Stimulated activated CD4-positive, alpha-beta T cell treated with anti-CD3 and anti-CD28 coated beads, Interleukin-1b, Interleukin-23, amount 100 ng/mL, for 1 hour (primary cell): ENCODE measurements around the gene HLA-DQB1.
"Not testable (repeated sequence)": the region's sequence is repeated elsewhere in the genome, so short reads cannot be mapped to it uniquely, and the experiment has no call there.

Experiments
- DNase-seq, 2 donors: peaks; one replicate each; pipeline ENCODE4 v3.0.0-alpha.2; 2020; ENCODE audit warnings: low read depth in 2 of 2

Gene HLA-DQB1

DNA sequence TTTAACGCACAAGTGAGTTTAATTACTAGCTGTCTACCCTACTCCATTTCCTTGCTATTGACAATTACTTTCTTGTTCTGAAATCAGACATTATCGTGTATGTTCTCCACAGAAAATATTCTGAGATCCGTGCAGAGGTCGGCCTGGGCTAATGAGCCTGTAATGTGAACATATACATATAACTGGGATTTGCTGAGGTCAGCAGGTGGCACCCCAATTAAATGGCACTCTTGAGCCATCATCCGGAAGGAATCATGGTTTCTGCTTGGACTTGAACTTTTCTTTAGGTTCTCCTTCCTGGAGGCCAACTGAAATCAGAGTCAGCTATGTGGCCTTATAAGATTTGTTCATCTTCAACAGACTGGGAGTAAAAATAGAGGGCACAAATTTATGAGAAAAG is 3.6 kb downstream of the HLA-DQB1 start:
- DNase-seq = no peak

DNA sequence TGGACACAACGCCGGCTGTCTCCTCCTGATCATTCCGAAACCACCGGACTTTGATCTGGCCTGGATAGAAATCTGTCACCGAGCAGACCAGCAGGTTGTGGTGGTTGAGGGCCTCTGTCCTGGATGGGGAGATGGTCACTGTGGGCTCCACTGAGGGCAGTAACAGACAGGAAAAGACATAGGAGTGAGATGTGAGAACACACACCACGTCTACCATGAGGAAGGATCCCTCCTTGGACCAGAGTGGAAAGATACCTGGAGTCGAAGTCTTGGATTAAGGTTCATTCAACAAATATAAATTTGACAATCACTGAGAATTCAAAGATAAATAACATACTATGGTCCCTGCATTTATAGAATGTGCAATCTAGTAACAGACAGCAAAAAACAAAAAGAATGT is 4.4 kb downstream of the HLA-DQB1 start:
- no peak for DNase-seq

DNA sequence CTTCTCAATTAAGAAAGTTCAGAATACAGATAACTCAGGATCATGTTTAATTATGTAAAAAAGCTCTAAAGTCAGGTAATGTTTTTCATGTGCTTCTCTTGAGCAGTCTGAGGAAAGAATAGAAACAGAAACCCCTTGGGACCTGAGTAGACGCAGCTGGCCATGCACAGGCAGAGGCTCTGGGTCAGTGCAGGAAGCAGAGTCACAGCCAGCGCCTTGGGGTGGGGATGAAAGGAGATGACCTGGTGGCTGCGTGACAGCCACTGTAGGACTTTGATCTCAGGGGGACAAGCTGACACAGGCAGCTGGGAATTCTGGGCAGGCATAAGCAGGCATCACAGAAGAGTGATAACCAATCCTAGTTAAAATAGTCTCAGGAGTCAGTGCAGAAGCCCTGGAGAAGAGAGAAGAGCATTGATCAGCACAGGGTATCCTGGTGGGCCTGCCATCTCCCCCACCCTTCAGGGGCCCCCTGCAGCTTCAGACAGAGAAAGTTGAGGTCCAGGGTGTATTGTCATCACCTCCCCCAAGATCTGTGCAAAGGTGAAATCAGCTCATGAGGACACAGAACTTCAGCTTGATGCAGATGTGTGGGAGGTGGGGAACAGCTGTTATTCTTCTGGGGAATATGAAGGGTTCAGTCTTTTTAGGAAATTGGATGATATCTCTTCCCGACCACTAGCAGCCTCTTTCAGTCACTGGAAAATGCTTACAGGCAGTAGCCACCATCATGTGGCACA is 6.4 kb downstream of the HLA-DQB1 start:
- DNase-seq = no peak

DNA sequence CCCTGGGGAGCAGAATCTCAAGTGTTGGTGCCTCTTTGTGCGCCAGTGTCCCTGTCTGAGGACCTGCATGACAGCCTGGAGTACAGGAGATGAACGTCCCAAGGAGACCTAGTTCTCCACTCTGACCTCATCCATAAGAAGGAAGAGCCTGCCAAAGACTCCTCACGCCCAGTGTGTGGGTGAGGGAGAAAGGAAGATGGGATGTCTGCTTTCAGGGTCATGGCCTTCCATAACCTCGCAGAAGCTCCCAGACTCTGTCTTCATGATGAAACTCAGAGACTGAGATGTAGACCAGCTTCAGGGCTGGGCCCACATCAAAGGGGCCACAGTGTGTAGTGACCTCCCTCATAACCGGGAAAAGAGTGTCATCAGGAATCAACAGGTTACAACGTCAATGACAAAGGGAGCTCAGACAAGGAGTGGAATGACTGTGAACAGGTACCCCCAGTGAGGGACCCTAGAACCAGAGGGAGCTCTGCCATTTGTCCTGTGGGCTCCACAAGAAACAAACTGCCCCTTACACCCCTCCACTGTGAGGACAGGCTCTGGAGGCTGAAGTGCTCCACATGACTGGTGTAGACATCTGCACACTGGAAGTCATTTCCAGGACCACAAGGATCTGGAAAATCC is 8.1 kb downstream of the HLA-DQB1 start:
- DNase-seq = no peak

DNA sequence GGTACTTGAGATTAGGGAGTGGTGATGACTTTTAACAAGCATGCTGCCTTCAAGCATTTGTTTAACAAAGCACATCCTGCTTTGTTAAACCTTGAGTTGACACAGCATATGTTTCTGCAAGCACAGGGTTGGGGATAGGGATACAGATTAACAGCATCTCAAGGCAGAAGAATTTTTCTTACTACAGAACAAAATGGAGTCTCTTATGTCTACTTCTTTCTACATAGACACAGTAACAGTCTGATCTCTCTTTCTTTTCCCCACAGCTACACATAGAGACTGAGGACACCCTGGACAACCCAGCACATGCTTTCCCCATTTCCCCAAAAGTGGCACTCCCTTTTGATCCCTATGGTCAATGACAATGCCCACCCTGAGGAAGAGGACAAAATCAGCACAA is 8.6 kb downstream of the HLA-DQB1 start:
- DNase-seq = not testable (repeated sequence)

DNA sequence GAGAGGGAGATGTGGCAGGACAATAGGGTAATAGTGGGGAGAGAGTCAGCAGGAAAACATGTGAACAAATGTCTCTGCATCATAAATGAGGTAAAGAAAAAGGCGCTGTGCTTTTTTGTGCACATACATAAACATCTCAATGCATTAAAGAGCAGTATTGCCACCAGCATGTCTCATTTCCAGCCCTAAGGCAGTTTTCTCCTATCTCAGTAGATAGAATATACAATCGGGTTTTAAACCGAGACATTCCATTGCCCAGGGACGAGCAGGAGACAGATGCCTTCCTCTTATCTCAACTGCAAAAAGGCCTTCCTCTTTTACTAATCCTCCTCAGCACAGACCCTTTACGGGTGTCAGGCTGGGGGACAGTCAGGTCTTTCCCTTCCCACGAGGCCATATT is 9.1 kb downstream of the HLA-DQB1 start:
- not testable (repeated sequence) for DNase-seq

DNA sequence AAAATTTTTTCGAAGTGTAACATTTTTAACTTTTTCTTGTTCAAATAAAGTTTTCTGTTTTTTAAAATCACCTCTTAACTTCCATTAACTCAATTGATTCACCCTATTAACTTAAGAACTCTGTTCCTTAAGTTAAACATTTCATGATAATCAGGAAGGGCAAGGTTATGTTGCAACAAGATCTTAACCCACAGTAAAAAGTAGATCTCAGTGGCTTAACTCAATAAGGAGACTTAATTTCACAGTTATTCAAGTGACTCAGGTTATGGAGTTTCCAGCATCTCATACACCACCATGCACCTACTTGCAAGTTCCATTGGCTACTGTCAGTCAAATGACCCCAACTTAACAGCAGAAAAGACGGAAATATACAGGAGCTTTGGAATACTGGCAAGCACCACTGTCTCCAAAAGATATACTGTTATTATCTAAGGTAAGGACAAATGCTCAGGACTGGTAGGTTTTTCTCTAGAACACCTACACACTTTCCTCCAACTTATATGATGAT is 11.2 kb downstream of the HLA-DQB1 start:
- DNase-seq = no peak

DNA sequence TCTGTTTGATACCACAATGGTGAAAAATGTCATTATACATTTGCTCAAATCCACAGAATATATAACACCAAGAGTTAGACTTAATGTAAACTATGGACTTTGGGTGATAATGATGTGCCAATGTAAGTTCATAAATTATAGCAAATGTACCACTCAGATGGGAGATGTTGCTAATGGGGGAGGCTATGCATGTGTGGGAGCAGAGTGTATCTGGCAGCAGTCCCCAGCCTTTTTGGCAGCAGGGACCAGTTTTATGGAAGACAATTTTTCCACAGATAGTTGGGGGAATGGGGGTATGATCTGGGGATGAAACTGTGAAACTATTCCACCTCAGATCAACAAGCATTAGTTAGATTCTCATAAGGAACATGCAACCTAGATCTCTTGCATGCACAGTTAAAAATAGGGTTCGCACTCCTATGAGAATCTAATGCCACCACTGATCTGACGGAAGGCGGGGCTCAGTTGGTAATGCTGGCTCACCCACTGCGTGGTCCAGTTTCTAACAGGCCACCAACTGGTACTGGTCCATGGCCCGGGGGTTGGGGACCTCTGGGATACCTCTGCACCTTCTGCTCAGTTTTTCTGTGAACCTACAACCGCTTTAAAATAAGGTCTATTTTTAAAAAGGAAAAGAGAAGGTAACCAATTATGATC is 21.3 kb downstream of the HLA-DQB1 start:
- no peak for DNase-seq

DNA sequence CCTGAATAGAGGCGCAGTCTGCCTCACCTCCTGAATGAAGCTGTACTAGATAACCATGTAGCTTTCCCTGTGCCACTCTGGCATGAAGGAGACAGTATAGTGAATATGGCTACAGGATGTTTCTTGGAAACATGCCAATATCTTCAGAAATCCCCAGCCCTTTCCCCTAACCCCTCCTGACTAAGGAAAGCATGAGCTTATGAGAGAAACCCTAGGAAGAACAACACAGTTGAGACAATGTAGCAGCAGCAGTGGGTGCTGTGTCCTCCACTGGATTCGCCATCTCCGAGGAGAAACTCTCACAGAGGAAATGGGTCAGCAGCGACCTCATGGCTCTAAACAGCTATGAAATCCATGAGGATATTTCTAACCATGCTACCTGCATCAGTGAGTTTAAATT is 22.6 kb downstream of the HLA-DQB1 start:
- no peak for DNase-seq

DNA sequence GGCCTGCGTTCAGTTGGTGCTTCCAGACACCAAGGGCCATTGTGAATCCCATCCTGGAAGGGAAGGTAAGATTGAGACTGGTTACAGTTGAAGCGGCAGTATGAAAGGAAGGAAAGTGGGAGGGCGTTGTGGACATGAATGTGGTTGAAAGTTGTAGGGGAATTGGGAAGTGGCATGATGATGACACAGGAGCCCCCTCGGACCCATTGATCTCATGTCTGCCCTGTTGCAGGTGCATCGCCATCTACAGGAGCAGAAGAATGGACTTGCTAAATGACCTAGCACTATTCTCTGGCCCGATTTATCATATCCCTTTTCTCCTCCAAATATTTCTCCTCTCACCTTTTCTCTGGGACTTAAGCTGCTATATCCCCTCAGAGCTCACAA is 23.7 kb downstream of the HLA-DQB1 start:
- DNase-seq = no peak

DNA sequence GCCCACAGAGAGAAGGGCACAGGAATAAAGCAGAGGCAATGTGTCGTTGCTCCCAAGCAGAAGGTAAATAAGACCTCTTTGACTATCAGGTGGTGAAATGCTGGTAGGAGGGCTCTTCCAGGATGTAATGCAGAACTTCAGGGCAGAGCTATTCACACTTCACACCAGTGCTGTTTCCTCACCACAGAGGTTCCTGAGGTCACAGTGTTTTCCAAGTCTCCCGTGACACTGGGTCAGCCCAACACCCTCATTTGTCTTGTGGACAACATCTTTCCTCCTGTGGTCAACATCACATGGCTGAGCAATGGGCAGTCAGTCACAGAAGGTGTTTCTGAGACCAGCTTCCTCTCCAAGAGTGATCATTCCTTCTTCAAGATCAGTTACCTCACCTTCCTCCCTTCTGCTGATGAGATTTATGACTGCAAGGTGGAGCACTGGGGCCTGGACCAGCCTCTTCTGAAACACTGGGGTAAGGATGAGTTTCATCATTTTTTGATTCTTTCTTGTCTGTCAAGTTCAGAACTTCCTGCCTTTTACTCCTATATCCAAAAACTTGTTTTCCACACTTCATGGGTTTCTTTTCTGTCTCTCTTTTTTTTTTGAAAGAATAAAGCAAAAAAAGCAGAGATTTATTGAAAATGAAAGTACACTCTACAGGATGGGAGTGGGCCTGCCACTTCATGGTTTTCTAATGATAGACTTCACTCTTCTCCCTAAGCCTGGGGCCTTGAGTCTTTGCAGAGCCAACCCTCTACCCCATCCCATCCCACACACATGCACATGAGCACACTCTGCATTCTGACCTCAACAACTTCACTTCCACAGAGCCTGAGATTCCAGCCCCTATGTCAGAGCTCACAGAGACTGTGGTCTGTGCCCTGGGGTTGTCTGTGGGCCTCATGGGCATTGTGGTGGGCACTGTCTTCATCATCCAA is 24.4 kb downstream of the HLA-DQB1 start:
- DNase-seq = not testable (repeated sequence)

DNA sequence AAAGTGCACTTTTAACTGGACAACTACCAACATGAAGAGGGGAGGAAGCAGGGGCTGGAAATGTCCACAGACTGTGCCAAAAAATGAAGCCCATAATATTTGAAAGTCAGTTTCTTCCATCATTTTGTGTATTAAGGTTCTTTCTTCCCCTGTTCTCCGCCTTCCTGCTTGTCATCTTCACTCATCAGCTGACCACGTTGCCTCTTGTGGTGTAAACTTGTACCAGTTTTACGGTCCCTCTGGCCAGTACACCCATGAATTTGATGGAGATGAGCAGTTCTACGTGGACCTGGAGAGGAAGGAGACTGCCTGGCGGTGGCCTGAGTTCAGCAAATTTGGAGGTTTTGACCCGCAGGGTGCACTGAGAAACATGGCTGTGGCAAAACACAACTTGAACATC is 25.3 kb downstream of the HLA-DQB1 start:
- no peak for DNase-seq

DNA sequence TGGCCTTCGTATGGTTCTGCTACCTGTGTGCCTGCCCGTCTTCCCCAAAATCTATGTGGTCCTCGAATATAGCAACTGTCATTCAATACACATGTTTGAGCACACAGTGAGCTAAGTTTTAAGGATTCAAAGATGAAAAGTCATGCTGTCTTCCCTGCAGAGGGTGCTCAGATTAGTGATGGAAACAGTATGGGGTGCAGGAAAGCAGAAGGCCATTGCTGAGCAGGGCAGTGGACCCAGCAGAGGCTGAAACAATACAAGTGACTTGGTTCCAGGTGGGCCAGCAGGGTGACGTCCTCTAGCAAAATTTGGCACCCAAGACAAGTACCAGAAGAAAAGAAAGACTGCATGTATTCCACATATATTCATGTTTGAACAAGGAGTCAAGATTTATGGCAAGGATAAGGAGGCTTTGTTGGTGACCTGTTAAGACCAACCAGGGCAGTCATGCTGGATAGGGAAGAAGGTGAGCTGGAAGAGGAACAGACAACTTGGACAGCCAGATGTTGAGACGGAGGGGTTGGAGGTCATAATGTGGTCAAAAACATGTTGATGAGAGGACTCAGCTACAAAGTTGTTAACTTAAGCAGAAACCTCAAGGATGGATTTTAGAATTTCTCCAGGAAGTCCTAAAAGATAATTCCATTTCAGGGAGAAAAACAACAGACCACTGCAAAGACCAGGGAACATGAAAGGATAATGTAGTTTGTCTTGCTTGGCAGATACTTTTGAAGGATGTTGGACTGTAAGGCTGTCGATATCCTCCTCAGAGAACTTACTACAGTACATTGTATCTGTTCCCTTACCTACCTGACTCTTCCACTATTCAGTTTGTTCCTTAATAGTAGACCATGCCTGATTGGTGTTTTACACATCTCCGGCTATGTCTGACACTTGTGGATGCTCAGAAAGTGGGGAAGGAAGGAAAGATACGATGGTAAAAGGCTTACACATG is 26.7 kb downstream of the HLA-DQB1 start:
- DNase-seq = no peak

DNA sequence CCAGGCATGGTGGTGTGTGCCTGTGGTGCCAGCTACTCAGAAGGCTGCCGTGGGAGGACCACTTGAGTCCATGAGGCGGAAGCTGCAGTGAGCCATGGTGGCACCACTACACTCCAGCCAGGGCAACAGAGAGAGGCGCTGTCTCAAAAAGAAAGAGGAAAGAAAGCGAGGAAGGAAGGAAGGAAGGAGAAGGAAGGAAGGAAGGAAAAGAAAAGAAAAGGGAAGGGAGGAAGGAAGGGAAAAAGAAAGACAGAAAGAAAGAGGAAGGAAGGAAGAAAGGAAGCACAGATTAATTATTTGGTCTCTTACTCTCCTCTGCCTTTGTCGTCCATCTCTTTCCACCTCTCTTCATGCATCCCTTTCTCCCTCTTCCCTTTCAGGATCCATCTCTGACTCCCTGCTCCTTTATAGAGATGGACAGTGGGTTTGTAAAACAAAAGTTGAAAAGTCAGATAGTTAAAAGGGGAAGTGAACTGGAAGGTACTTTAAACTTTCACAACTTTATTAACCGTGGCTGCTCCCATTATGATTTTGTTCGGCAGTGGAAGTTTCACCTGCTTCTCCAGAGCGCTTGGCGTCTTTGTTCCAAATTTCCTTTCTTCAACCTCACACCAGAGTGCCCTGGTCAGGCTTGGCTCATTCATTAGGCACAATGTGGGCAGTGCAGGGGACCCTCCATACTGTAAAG is 27.8 kb downstream of the HLA-DQB1 start:
- no peak for DNase-seq

DNA sequence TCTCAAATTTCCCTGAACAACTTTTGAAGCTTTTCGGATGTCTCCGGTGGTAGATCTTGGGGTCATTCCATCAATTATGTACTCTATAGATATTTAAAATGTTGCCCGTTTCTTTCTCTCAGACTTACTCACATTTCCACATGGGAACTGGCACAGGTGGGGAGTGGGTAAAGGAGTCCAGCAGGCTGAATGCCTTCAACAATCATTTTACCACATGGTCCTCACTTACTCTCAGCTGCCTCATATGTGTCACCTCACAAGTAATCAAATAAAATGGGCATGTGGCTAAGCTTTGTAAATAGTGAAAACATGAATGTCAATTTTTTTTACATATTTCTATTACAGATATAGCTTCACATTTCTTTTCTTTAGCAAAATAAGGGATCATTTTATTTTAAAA is 28.6 kb downstream of the HLA-DQB1 start:
- no peak for DNase-seq

DNA sequence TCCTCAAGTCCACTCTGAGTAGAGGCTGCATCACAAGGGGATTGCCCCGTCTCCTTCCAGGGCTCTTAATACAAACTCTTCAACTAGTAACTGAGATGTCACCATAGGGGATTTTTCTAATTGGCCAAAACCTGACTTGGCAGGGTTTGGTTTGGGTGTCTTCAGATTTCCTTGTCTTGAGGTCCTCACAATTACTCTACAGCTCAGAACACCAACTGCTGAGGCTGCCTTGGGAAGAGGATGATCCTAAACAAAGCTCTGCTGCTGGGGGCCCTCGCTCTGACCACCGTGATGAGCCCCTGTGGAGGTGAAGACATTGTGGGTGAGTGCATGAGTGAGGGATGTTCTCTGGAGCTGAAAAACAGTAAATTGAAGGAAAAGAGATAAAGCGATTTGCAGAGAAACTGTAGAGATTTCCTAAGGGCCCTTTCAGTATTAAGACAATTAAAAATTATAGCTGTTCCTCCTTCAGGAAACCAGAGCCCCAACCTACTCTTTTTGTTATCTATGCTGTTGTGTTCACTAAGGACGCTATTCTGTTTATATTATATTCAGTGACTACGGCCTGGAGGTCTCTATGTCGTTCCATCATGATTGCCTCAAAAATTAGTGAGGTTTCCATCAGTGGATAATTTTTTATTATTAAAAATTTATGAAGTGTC is 29.1 kb downstream of the HLA-DQB1 start, which contains the start of gene HLA-DQA1:
TSS of gene HLA-DQA1 (plus strand) at position 188 of the 662 bp plus-strand sequence. CDS start at position 241, 53 bp downstream.
- no peak for DNase-seq

DNA sequence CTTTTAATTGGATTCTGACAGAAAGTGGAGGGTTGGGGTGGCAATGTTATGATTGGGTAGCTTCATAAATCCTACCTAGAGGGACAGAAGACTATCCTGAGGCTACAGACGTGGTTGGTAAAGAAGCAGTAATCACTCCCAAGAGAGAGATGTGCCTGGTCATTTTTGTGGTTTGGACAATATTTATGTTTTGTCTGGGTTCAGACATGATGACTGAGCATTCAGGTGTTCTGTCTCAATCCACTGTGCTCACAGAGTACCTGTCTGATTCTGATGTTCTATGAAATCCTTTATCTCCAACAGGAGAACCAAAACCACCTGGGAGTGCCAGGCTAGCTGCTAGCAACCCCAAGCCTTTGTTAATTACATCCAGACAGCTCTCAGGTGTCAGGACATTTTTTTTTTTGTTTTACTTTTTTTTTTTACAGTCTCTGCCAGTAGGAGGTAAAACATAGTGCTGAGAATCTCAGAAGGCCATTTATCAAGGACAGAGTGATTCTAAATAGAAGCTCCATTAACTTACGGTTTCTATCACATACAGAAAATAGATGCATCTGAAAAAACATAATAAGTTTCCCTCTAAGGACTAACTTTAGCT is 30.8 kb downstream of the HLA-DQB1 start:
- no peak for DNase-seq

DNA sequence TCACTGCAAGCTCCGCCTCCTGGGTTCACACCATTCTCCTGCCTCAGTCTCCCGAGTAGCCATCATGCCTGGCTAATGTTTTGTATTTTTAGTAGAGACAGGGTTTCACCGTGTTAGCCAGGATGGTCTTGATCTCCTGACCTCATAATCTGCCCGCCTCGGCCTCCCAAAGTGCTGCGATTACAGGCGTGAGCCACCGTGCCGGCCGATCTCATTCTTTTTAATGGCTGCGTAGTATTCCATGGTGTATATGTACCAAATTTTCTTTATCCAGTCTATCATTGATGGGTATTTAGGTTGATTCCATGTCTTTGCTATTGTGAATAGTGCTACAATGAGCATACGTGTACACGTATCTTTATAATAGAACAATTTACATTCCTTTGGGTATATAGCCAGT is 36.7 kb downstream of the HLA-DQB1 start:
- not testable (repeated sequence) for DNase-seq

DNA sequence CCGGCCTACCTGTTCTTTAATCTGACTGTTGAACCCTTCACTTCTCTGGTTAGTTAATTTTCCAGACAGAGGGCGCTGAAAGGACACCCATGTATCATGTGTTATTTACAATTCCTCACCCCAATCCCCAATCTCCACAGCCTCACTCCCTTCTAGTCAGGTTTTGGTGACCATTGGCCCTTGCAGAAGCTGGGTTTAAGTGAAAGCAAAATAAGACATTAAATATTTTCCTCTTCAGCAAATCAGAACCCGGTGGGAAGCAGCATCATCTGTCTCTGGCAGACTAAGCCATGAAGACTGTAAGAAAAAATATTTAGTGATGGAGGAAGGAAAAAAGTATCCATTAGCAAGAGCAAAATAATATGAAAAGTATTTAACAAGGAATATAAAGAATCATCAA is 38.6 kb downstream of the HLA-DQB1 start:
- DNase-seq = no peak
